Ishikawa (cell line): ENCODE results near the gene HAUS1.

ENCODE experiments used
- CEBPB ChIP-seq: IDR thresholded peaks from 2 replicates; pipeline ENCODE4 v1.6.1; 2012
- CREB1 ChIP-seq: IDR thresholded peaks from 2 replicates; pipeline ENCODE4 v1.6.1; 2012; ENCODE audit warnings: low read depth
- EGR1 ChIP-seq: IDR thresholded peaks from 2 replicates; pipeline ENCODE4 v1.6.1; 2012
- EP300 ChIP-seq: IDR thresholded peaks from 2 replicates; pipeline ENCODE4 v1.6.1; 2012; ENCODE audit warnings: borderline replicate concordance
- FOXM1 ChIP-seq: IDR thresholded peaks from 2 replicates; pipeline ENCODE4 v1.6.1; 2012; ENCODE audit warnings: low read depth, borderline replicate concordance
- MAX ChIP-seq: IDR thresholded peaks from 2 replicates; pipeline ENCODE4 v1.6.1; 2012
- NFIC ChIP-seq: IDR thresholded peaks from 2 replicates; pipeline ENCODE4 v1.6.1; 2012
- RAD21 ChIP-seq: IDR thresholded peaks from 2 replicates; pipeline ENCODE4 v1.6.1; 2012; ENCODE audit warnings: low read depth
- REST ChIP-seq: IDR thresholded peaks from 2 replicates; pipeline ENCODE4 v1.6.1; 2012; ENCODE audit warnings: low read depth, mild to moderate bottlenecking
- TAF1 ChIP-seq: IDR thresholded peaks from 2 replicates; pipeline ENCODE4 v1.6.1; 2012; ENCODE audit warnings: low read depth, mild to moderate bottlenecking
- TCF12 ChIP-seq: IDR thresholded peaks from 2 replicates; pipeline ENCODE4 v1.6.1; 2012; ENCODE audit warnings: low read depth
- USF1 ChIP-seq: IDR thresholded peaks from 2 replicates; pipeline ENCODE4 v1.6.1; 2012
- YY1 ChIP-seq: IDR thresholded peaks from 2 replicates; pipeline ENCODE4 v1.6.1; 2012; ENCODE audit warnings: low read depth
- ZBTB7A ChIP-seq: IDR thresholded peaks from 2 replicates; pipeline ENCODE4 v1.6.1; 2012; ENCODE audit warnings: low read depth

- no peak for TF ChIP-seq TAF1
- TF ChIP-seq EP300, result no peak
- TF ChIP-seq CREB1, result no peak
- TF ChIP-seq REST, result no peak
- TF ChIP-seq CEBPB, result no peak
- no peak for TF ChIP-seq RAD21
- no peak for TF ChIP-seq NFIC
- TF ChIP-seq YY1, result no peak
- no peak for TF ChIP-seq USF1
- TF ChIP-seq MAX, result no peak
- no peak for TF ChIP-seq ZBTB7A
- no peak for TF ChIP-seq EGR1
- TF ChIP-seq FOXM1, result no peak
- TF ChIP-seq TCF12, result no peak
Observed at GRCh38 chr18:46133534-46133933, 29.3 kb downstream of the HAUS1 start.
